GM19035 (cell line): ENCODE measurements around the gene CTBP2.
"Not testable (repeated sequence)": the region's sequence is repeated elsewhere in the genome, so short reads cannot be mapped to it uniquely, and the experiment has no call there.

ENCODE experiments used
- ATAC-seq: cut with Tn5 transposase; IDR thresholded peaks from one replicate; pipeline ENCODE4 v1.9.1; 2021; ENCODE audit not compliant: unreplicated experiment

The CTBP2 gene

DNA sequence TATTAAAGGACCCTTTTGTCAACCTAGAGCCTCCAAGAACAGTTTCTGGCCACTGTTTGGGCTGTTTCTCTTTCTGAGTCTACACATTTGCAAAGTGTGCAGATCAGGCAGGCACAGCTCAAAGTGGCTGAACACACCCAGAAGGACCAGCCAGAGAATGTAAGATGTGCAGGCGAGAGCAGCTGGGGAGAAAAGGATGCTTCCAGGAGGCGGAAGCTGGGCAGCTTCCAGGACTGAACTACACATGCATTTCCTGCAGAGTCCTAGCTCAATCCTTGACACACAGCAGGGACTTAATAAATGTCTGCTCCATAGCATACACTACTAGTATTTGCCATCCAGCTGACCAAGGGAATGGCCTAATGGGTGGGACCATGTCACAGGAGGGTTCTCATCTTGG lies 70.9 kb downstream of the CTBP2 start:
- no peak for ATAC-seq

DNA sequence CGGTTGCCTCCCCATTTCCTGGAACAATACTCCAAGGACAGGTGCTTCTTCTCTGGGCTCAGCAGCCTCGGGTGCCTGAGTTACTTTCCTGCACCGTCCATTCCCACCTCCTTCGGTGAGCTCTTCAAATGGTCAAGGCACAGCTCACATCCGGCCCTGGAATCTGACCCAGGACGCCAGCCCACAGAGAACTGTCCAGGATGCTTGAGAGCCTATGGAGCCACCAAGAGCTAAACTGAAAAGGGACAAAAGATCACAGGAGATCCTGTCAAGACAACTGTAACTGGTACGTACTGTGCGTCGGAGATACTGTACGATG lies 72.5 kb downstream of the CTBP2 start:
- no peak for ATAC-seq

DNA sequence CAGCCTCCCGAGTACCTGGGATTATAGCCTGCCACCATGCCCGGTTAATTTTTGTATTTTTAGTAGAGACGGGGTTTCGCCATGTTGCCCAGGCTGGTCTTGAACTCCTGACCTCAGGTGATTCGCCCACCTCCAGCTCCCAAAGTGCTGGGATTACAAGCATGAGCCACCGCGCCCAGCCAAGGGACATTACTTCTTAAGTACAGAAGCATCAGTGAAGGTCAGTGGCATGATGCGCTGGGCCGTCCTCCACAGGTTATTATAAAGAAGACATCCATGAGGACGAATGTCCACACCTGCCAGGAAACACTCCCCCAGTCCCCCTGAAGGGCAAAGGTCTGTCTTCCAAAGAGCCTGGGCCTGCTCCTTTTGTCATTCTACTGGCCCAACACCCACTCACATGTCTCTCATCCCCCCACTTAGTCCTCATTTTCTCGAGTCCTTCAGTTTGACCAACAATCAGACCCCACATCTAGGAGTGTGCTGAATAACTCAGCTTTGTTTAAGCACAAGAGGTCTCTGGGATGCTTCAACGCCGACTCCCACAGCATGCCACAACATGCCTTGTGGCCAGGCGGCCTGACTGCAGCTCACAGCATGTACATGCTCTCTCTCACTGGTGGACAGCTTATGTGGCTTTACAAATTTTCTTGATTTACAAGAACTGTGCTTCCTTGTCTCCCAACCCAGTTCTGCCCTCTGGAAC lies 73.0 kb downstream of the CTBP2 start:
- no peak for ATAC-seq

DNA sequence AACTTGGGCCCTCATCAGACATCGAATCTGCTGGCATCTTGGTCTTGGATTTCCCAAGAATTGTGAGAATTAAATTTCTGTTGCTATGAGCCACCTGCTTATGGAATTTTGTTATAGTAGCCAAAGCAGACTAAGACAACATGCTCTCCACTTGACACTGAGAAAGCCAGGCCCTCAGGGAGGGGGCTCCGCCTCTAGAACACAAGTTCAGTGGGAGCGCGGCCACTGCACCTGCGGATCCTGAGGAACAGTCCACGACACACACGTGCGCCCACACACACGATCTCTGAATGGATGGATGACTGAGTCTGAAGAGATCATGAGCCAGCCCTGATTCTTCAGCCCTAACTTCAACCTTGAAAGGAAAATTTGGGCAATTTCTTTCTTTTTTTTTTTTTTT lies 73.7 kb downstream of the CTBP2 start:
- no peak for ATAC-seq

DNA sequence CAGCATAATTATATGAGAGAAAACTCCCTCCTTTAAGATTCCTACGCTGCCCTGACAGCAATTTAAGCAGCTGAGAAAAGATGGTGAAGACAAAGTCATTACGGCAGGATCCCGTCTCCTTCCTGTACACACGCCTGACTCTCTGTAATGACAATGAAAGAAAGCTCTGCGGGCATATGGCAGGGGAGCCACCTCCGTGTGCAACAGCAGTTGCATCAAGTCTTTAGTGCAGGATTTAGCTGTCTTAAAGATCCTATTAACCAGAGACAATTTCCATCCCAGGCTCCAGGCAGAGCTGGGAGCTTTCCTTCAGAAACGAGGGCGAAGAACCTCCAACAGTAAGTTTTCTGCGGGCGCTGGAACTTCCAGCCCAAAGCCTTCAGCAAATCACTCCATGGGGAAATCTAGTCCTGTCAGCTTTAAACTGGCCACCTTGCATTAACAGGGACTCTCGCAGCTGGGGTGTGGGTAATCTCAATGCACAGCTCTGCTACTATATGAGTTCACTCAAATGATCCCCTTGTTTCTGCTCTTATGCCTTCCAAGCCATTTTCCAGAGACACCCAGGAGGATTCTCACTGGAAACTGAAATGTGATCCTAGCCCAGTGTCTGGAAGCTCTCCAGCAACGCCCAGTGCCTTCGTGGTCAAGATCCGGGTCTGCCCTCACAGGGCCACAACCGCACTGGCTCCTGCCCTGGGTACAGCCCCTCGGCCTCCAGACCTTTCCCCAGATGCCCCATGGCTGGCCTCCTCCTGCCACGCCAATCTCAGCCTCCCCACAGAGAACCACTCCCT lies 74.9 kb downstream of the CTBP2 start:
- no peak for ATAC-seq

DNA sequence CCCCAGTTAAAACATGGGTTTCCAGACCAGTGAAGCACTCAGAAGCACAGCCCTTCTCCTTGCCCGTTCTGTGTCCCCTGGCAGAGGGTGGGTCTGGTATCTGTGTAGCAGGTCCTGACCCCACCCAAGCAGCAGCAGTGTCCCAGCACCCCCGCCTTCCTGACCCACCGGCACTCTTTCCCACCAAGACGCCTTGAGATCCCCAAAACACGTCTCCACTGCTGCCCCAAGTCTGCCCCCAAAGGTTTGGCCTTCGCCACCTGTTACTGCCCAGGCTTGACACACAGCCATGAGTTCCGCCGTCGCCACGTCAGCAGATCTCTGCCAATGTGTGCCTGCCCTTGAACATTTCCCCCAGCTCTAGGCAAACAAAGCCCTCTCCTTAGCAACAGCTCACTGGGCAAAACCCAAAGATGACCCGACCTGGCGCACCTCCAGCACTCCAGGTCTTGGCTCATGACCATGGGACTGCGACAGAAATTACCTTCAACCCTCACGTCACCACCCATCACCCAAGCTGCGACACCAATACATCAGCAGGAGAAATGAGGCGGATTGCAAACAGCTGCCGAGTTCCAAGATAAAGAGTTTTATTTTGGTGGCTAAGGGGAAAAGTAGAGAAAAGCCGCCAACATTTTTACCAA lies 75.6 kb downstream of the CTBP2 start:
- ATAC-seq: no peak

DNA sequence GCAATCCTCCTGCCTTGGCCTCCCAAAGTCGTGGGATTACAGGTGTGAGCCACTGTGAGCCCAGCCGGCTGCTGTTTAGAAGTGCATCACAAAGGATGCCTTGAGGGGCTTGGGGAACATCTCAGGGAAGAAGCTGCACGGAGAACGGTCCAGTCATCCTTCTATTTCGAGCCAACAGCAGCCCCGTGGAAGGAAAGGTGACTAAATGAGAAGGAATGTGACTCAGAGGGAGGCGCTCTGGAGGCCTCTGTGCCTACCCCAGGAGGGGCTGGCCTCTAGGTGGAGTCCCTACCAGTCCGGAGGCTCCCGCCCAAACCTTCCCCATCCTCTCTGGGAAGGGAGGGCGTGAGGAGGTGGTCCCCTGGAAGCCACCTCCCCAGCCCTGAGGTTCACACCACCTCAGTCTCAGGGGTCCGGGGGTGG lies 76.2 kb downstream of the CTBP2 start:
- ATAC-seq: no peak

DNA sequence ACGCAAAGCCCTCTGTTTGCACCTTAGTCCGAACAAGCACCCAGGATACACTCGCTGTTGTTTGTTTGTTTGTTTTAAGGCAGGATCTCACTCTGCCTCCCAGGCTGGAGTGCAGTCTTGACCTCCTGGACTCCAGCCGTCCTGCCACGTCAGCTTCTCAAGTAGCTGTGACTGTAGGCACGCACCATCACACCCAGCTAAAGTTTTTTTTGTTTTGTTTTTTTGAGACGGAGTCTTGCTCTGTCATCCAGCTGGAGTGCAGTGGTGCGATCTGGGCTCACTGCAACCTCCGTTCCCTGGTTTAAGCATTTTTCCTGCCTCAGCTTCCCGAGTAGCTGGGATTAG lies 76.8 kb downstream of the CTBP2 start:
- no peak for ATAC-seq

DNA sequence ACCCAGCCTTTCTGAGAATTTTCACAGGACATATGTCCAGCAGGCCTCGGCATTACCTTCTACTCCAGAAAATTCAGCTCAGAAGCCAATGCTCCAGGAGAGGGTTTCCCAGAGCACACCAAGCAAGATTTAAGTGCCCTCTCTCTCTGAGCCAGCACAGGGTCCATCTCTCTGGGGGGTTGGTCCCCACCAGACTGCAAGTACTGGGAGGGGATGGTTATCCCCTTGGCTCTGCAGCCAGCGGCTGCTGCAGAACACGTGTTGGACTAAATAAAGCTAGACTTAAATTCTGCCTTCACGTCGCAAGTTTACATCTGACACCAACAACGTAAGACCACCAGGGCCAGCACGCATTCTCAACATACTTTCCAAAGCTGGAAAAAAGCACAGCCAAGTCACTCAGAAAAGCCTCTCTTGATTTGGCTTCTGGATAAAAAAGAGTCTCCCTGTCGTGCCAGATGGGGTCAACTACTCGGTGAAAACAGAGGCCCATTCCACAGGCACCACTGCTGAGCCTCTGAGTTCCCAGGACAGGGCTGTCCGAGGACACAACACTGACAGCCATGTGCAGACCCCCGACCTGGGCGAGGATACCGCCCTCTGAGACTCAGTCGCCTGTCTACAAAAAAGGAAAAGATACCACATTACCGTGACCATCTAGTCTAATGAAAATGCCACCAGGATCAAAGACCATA lies 77.3 kb downstream of the CTBP2 start:
- ATAC-seq: no peak

DNA sequence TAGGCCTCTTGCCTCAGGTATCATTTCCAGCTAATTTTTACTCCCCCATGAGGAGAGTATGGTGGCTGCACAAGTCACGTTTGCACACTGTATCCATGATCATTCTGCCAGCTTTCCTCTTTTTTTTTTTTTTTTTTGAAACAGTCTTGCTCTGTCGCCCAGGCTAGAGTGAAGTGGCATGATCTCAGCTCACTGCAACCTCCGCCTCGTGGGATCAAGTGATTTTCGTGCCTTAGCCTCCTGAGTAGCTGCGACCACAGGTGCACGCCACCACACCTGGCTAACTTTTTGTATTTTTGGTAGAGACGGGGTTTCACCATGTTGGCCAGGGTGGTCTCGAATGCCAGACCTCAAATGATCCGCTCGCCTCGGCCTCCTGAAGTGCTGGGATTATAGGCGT lies 77.9 kb downstream of the CTBP2 start:
- ATAC-seq: not testable (repeated sequence)

DNA sequence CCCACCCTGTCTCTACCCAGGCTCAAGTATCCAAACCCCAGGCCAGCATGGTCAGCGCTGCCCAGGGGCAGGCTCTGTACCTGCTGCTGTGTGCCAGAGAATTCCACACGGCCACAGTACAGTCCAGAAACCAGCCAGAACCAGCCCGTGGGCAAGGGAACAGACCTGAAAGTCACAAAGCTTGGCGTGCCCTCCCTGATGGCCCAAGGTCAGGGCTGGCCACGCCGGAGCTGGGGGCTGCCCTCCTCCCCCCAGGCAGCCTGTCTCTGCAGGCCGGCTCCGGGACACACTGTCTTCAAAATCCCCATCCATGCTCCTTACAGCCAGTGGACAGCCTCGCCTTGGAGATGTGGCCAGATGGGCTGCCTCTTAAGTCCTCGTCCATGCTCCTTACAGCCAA lies 78.4 kb downstream of the CTBP2 start:
- no peak for ATAC-seq

DNA sequence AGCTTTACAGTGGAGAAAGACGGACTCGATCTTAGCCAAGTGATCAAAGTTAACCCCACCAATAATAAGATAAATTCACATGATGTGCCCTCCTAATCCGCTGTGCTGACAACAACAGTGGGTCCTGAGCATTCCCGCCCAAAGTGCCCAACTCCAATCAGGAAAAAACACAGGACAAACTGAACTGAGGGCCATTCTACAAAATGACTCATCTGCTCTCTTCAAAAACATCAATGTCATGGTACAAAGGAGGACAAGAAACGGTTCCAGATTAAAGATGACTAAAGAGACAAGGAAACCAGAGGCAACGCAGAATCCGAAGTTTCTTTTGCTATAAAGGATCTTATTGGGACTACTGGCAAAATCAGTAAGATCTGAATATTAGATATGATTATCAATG lies 79.4 kb downstream of the CTBP2 start:
- ATAC-seq: no peak

DNA sequence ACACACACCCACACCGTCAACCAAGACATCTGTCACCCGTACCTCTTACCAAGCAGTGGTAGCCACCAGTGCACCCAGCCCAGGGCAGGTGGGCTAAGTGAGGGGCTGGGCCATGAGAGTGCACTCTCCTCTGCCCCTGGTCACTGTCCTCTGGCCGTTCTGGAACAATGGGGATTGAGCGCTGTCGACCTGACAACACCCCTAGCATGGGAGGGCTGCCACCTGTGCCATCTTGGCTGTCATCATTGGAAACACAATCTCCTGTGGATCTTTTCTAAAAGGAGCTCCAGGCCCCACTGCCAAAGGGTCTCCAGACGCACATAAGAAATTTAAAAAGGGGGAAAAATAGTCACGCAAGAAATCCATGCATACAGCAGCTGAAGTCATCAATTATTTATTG lies 80.1 kb downstream of the CTBP2 start:
- no peak for ATAC-seq

DNA sequence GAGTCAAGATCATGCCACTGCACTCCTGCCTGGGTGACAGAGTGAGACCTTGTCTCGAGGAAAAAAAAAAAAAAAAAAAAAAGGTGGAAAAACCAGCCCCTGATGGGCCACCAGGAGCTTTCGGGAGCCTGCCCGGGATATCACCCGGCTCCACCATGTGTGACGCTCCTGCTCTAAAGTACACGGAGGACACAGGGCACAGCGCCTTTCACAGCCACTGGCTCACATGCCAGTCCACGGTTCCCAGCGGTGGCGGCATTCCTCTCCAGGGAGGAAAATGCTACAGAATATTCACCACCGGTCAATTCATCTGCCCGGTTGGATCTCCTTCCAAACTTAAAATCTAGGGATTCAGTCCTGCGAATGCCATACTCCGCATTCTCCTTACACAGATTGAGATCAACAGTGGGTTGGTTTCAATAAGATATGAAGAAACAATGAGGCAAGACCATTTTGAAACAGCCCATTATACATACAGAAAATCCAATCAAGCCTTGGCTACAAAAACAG lies 81.2 kb downstream of the CTBP2 start:
- ATAC-seq: no peak

DNA sequence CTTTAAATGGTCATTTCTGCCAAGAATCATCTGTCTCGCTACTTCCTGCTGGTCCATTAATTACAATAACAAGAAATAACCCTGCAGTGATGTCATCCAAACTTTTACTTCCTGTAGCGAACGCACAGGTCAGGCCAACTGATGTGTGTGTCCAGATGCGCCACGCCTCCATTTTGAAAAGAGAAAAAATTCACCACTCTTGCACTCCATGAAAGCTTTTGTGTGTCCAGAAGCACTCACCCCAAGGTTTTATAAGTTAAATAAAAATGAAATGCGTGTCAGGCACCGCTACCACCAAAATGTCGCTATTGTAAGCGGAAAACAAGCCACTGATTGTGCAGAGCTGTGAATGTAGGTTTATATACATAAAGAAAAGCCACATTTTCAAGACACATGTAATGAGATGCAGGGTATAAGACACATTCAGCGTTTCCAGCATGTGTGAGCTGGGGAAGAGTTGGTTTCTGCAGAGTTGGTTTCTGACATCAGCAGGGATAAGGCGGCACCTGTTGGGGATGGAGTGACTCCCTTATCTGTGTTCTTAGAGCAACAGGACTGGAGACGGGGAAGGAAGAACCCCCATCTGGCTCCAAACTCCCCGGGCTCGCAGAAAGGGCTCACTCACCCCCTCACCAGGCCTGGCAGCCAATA lies 83.3 kb downstream of the CTBP2 start:
- ATAC-seq: no peak

DNA sequence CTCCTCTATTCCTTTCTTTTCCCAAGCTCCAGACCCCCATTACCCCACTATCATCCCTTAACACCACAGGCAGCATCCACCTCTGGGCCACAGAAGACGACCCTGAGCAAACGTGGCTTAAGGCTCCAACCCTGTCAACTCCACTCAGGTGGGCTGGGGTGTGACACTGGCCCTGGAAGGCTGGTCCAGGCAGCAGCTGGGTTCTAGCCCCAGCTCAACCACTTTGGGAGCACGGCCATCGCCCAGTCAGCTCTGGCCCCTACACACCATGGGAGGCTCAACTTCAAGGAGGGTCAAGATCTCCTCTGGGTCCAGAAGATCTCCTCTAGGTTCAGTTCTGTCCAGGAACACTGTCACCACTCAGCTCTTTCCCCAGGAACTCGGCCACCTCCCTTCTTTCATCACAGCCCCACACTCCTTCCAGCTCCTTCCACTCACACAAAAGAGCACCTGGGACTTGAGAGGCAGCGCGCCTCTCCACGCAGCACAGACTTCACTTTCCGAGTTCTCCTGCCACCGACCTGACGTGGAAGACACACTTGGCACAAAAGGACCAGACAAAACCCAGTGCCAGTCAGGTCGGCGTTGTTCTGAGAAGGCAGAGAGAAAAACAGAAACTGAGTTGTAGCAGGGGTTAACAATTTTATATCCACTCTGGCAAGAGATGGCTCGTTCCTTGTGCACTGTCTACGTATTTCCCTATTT lies 84.1 kb downstream of the CTBP2 start:
- no peak for ATAC-seq

DNA sequence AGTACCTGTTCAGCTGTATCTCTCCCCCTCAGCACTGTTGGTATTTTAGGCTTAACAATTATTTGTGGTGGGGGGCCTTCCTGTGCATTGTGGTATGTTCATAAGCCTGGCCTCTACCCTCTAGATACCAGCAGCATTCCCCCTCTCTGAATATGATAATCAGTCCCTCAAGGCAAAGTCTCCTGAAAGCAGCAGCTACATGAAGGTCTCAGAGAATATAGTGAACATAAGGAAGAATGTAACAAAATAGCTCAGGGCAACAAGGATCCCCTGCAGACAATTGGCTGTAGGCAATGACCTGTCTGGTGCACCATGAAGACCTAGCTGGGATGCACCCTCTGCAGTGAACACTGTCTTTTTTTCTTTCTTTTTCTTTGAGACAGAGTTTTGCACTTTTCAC lies 86.4 kb downstream of the CTBP2 start:
- ATAC-seq: no peak

DNA sequence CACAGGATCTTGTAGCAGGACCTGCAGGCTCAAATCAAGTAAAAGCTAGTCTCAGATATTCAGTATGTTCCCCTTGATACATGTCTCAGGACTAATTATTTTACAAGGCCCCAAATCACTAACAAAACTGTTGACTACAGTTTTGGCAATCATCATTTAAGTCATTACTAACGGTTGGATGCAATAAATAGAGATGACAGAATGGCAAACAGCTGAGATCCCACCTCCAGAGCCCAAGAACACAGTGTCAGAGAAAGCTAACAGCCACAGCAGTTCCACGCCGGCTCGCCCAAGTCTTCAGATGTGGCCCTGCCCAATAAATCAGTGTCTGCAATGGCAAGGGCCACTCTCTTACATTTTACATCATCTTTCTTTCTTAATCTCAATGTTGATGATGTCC lies 87.6 kb downstream of the CTBP2 start:
- ATAC-seq: no peak

DNA sequence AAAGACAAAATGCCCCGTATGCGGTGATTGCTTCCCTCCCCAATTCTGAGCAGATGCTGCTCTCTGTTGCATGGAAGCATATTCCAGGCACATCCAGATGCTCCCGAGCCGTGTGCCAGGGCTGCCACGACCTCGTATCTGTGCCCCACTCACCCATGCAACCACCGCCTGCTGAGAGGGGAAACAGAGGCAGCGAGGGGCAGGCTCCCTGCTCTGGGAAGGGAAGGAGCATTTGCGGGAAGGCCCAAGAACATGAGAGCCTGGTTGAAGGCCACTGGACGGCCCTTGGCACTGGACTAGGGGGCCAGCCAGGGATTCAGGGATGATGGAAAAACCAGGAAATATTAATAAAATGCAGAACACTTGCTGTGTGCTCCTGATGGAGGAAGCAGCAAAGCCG lies 89.4 kb downstream of the CTBP2 start:
- no peak for ATAC-seq

DNA sequence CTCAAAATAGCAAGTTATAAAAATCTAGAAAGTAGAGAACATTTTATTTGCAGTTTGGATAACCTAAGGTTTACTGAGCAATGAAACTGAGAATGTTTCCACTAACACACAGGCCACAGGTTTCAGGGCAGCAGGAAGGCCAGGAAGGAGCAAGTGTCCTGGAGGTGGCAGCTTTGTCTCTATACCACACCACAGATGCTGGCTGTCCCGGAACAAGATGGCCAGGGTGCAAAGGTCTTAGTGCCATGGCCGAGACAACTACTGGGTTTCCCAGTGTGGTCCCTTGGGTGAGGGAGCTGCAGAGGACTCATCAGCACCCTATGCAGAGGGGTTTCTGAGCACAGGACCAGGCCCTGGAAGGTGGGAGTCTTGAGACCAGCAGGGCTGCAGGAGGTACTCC lies 92.0 kb downstream of the CTBP2 start:
- ATAC-seq: no peak

DNA sequence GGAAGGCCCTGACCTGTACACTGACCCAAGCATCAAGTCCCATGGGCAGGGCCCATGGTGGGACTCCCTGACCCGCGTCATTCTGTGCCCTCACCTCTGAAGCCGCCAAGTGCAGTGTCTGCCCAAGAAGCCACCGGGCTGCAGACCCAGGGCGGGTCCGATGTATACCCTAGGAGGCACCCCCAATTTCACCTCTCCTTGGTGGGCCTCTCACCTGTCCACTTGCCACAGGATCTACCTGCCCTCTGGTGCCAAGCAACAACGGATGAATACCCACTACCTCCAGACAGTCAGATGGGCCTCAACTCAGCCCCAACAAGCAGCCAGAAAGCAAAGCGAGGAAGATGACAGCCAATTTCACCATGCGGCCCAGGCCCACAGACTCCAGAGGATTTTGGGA lies 92.6 kb downstream of the CTBP2 start:
- no peak for ATAC-seq
